Epithelial cell of esophagus (primary cell): ENCODE measurements around the gene TYRP1.
A peak's percentile ranks its signal among the peaks of the same experiment; 100 is the strongest.
"Not testable (repeated sequence)": the region's sequence is repeated elsewhere in the genome, so short reads cannot be mapped to it uniquely, and the experiment has no call there.

Experiments
- DNase-seq: peaks from one replicate; pipeline ENCODE4 v3.0.0; 2010; ENCODE audit warnings: low read depth
- H3K4me3 ChIP-seq: 2 replicates; pipeline ENCODE4 v1.5.1; 2011; ENCODE audit warnings: mild to moderate bottlenecking, low read length, control low read depth
- CTCF ChIP-seq: IDR thresholded peaks from 2 replicates; pipeline ENCODE4 v1.5.1; 2011; ENCODE audit warnings: low read depth, mild to moderate bottlenecking, low read length, control low read depth, inconsistent platforms; ENCODE audit not compliant: insufficient read depth; ENCODE audit errors: missing control alignments

The TYRP1 gene

GRCh38 chr9:12674961-12675360, 18.2 kb upstream of the TYRP1 start:
- no peak for TF ChIP-seq CTCF
- no peak overlapping the region for H3K4me3 ChIP-seq
- no peak for DNase-seq

- not testable (repeated sequence) for H3K4me3 ChIP-seq, DNase-seq
Observed at GRCh38 chr9:12677462-12678126, 15.6 kb upstream of the TYRP1 start.

GRCh38 chr9:12680341-12680740, 12.8 kb upstream of the TYRP1 start:
- DNase-seq, result no peak
- no peak overlapping the region for H3K4me3 ChIP-seq
- no peak for TF ChIP-seq CTCF

GRCh38 chr9:12680757-12681156, 12.4 kb upstream of the TYRP1 start:
- no peak overlapping the region for H3K4me3 ChIP-seq
- no peak for DNase-seq
- no peak for TF ChIP-seq CTCF

GRCh38 chr9:12681620-12682019, 11.6 kb upstream of the TYRP1 start:
- peak; percentile 46 for DNase-seq
- TF ChIP-seq CTCF, result no peak
- no peak overlapping the region for H3K4me3 ChIP-seq

- TF ChIP-seq CTCF, result no peak
- DNase-seq, result no peak
Observed at GRCh38 chr9:12684974-12685373, 8.2 kb upstream of the TYRP1 start.

GRCh38 chr9:12689233-12689632, 4.0 kb upstream of the TYRP1 start:
- DNase-seq, result no peak
- no peak for TF ChIP-seq CTCF

More at GRCh38 chr9:12684974-12685373, 8.2 kb upstream of the TYRP1 start:
- no peak overlapping the region for H3K4me3 ChIP-seq

GRCh38 chr9:12694013-12694412, 828 bp downstream of the TYRP1 start:
- H3K4me3 ChIP-seq, result no peak overlapping the region
- no peak for TF ChIP-seq CTCF
- DNase-seq, result no peak

More at GRCh38 chr9:12689233-12689632, 4.0 kb upstream of the TYRP1 start:
- H3K4me3 ChIP-seq, result no peak overlapping the region
